ENCODE results near the gene AGBL2.

- no peak for TF ChIP-seq CTCF (conservative IDR thresholded peaks at IDR 0.05; ENCODE audit: low read length)
- no peak for TF ChIP-seq EZH2phosphoT487 (IDR thresholded peaks at IDR 0.05; ENCODE audit: borderline replicate concordance, low read depth, low read length)
Measured at GRCh38 chr11:47669856-47670255, 45.3 kb downstream of the AGBL2 start.
